GM23248 (cell line): ENCODE results near the gene CORO2B.

Experiments used
- EZH2 ChIP-seq: fragments of 200-600 bp; sonication (generic); IDR thresholded peaks from 2 replicates; pipeline ENCODE4 v1.6.1; 2018; ENCODE audit warnings: antibody characterized with exemption, mild to moderate bottlenecking; ENCODE audit not compliant: insufficient read depth, poor library complexity, severe bottlenecking
- EZH2phosphoT487 ChIP-seq: fragments of 200-600 bp; sonication (generic); IDR thresholded peaks from 2 replicates; pipeline ENCODE4 v1.6.1; 2018; ENCODE audit warnings: antibody characterized with exemption, moderate library complexity, mild to moderate bottlenecking, low read depth; ENCODE audit not compliant: insufficient read depth

- no peak for TF ChIP-seq EZH2phosphoT487
- no peak for TF ChIP-seq EZH2
These were observed 117.9 kb downstream of the CORO2B start for GRCh38 chr15:68696414-68697363.
